Cortex of kidney (tissue), 1 donor: Measurements from ENCODE around the gene SLC30A4.
"Not testable (repeated sequence)": the region's sequence is repeated elsewhere in the genome, so short reads cannot be mapped to it uniquely, and the experiment has no call there.

Experiments
- DNase-seq: peaks from one replicate; lab custom pipeline; 2025; lab: John Stamatoyannopoulos, UW

Gene SLC30A4

GRCh38 chr15:45507143-45507542, 15.4 kb downstream of the SLC30A4 start:
- not testable (repeated sequence) for DNase-seq

- no peak for DNase-seq
Observed at GRCh38 chr15:45499426-45499825, 23.1 kb downstream of the SLC30A4 start.

- DNase-seq: no peak
Observed at GRCh38 chr15:45498701-45499100, 23.9 kb downstream of the SLC30A4 start.

GRCh38 chr15:45497261-45497660, 25.3 kb downstream of the SLC30A4 start:
- no peak for DNase-seq

- DNase-seq: no peak
Observed at GRCh38 chr15:45496658-45497057, 25.9 kb downstream of the SLC30A4 start.

GRCh38 chr15:45495588-45495987, 27.0 kb downstream of the SLC30A4 start:
- no peak for DNase-seq

- DNase-seq: no peak
Observed at GRCh38 chr15:45489690-45490238, 32.8 kb downstream of the SLC30A4 start.

GRCh38 chr15:45486317-45486716, 36.2 kb downstream of the SLC30A4 start:
- no peak for DNase-seq

- DNase-seq: no peak
Observed at GRCh38 chr15:45481135-45481534, 41.4 kb downstream of the SLC30A4 start.

GRCh38 chr15:45476410-45476809, 46.1 kb downstream of the SLC30A4 start:
- DNase-seq: no peak

GRCh38 chr15:45474799-45475198, 47.8 kb downstream of the SLC30A4 start:
- DNase-seq: no peak

GRCh38 chr15:45473068-45473467, 49.5 kb downstream of the SLC30A4 start:
- DNase-seq: no peak

GRCh38 chr15:45471151-45471550, 51.4 kb downstream of the SLC30A4 start:
- no peak for DNase-seq

GRCh38 chr15:45469441-45469840, 53.1 kb downstream of the SLC30A4 start:
- DNase-seq: no peak

GRCh38 chr15:45469027-45469426, 53.5 kb downstream of the SLC30A4 start:
- DNase-seq: no peak

GRCh38 chr15:45468294-45468693, 54.3 kb downstream of the SLC30A4 start:
- no peak for DNase-seq

GRCh38 chr15:45458746-45459403, 63.7 kb downstream of the SLC30A4 start:
- DNase-seq: no peak

- no peak for DNase-seq
Observed at GRCh38 chr15:45457641-45458539, 64.7 kb downstream of the SLC30A4 start.

GRCh38 chr15:45457220-45457619, 65.3 kb downstream of the SLC30A4 start:
- DNase-seq: no peak

- no peak for DNase-seq
Observed at GRCh38 chr15:45456212-45457106, 66.1 kb downstream of the SLC30A4 start.

- no peak for DNase-seq
Observed at GRCh38 chr15:45454814-45455213, 67.7 kb downstream of the SLC30A4 start.

- no peak for DNase-seq
Observed at GRCh38 chr15:45451265-45451664, 71.3 kb downstream of the SLC30A4 start.
